GM19238 (cell line): Measurements from ENCODE around the gene MRTFA.

Experiments used
- DNase-seq: peaks from one replicate; pipeline ENCODE4 v3.0.0; 2011; ENCODE audit warnings: low spot score; ENCODE audit not compliant: insufficient read length

Gene MRTFA

GRCh38 chr22:40432157-40432556 is 204.4 kb downstream of the MRTFA start:
- no peak for DNase-seq

- DNase-seq, result no peak
Measured at GRCh38 chr22:40430991-40431390, 205.5 kb downstream of the MRTFA start.

GRCh38 chr22:40429481-40429880 is 207.0 kb downstream of the MRTFA start:
- no peak for DNase-seq

- DNase-seq, result no peak
Measured at GRCh38 chr22:40428796-40429195, 207.7 kb downstream of the MRTFA start.

DNA sequence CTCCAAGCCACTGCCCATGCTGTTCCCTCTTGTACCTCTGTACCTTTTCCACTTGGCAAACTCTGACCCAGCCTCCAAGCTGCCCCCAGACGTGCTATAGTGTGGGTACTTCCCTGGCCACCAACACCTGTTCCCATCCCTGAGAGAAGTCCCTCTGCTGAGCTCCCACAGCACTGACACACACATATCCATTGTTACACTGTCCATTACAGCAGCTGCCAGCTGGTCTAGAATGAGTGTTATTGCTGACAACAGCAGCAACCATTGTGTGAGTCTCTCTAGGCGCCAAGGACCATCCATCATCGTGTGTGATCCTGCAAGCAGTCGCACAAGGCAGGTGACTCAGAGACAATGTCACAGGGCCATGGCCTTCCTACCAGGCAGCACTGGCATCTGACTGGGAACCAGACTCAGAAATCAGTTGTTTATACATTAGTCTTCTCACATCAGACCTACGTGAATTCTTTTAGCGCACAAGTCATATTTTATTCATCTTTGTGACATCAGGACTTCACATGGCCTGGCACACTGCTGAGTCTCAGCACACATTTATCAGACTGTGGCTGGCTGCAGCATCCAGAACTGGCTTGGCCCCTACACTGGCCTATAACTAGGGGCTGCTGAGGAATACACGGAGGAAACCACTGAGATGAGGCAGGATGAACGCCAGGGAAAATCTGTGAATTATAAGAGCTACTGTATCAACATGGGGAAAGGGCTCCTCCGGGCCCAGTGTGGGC is 209.8 kb downstream of the MRTFA start:
- no peak for DNase-seq

GRCh38 chr22:40425082-40425481 is 211.4 kb downstream of the MRTFA start:
- DNase-seq, result no peak

GRCh38 chr22:40423882-40424640 is 212.5 kb downstream of the MRTFA start:
- no peak for DNase-seq

- DNase-seq, result no peak
Measured at GRCh38 chr22:40423310-40423688, 213.2 kb downstream of the MRTFA start.

DNA sequence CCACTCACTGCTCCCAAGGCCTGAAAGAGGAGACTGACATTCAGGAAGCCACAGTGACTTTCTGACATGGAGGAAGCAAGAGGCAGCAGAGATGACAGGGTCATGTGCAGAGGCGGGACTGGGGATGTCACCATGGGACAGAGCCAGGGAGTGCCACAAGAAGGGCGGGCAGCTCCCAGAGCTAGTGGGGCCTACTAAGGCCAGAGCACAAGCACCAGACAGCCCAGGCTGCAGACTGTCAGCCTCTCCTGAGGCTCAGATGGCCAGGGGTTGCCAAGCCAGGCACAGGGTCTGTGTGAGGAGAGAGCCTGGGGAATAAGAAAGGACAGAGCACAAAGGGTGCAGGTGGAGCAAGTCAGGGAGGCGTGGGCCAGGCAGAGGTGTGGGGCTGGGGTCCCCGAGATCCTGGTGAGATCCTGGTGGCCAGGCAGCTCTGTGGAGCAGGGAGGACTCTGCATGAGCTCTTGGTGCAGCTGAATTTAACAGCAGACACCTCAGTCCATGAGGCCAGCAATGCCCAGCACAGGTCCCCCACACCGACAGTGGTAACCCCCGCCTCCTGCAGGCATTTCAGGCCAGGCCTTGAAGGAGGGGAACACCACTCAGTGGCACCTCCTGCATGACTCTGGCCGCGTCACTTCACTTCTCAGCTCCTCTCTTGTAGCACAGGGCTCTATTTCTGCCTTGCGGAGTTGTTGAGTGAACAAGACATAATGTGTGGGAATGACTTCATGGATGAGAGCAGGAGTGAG is 213.8 kb downstream of the MRTFA start:
- DNase-seq, result no peak

DNA sequence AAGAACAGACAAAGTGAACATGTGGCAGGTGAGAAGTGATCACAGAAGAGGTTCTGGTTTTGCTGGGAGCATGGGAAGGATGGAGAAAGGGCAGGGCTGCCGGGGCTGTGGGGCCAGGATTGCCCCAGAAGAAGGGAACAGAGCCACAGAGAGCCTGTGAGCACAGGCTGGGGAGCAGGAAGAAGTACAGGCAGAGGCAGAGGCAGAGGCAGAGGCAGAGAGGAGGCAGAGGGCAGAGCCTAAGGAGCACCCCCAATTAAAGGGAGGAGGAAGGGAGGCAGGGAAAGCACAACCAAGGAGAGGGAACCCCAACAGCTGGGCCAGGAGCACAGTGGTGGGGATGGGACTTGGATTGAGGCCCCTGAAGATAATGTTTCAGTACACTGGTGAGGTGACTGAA is 214.6 kb downstream of the MRTFA start:
- DNase-seq, result no peak

GRCh38 chr22:40421082-40421350 is 215.5 kb downstream of the MRTFA start:
- DNase-seq, result no peak

- no peak for DNase-seq
Measured at GRCh38 chr22:40420341-40421081, 216.0 kb downstream of the MRTFA start.

GRCh38 chr22:40419718-40420117 is 216.8 kb downstream of the MRTFA start:
- DNase-seq, result no peak

- DNase-seq, result no peak
Measured at GRCh38 chr22:40418366-40419201, 217.9 kb downstream of the MRTFA start.

- DNase-seq, result no peak
Measured at GRCh38 chr22:40417881-40418280, 218.6 kb downstream of the MRTFA start.

DNA sequence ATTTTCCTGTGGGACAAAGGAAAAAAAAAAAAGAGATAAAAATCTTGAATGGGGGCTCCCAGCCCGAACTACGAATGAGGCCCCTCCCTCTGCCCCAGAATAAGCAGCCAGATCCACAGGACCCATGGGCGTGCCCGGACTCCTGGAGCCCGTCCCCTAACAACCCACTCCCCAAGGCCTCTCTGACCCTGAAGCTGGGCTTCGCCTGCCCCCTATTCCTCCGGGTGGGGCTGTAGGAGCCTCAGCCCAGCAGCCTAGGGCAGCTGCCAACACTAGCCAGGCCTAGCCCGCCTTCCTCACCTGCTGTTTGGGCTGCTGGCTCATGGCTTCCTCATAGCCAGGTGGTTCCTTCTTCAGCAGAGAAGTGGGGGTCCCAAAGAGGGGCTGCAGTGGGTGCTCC is 219.5 kb downstream of the MRTFA start:
- DNase-seq, result no peak

DNA sequence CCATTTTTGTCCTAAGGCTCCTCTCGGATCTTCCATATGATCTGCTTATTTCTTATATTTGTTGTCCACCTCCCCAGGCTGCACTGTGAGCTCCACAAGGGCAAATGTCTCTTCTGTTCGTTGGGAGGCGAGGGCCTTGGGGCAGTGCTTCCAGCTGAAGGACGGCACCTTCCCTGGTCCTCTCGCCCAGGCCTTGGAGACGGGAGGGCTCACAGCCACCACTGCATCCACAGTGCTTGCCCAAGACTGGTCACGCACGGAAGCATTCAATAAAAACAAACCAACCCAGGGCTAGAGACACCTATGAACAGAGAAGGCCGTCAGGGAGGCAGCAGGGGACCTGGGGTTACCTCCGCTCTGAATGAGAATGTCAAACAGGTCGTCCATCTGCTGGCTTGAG is 219.9 kb downstream of the MRTFA start:
- DNase-seq, result no peak

- DNase-seq, result no peak
Measured at GRCh38 chr22:40416267-40416570, 220.3 kb downstream of the MRTFA start.

DNA sequence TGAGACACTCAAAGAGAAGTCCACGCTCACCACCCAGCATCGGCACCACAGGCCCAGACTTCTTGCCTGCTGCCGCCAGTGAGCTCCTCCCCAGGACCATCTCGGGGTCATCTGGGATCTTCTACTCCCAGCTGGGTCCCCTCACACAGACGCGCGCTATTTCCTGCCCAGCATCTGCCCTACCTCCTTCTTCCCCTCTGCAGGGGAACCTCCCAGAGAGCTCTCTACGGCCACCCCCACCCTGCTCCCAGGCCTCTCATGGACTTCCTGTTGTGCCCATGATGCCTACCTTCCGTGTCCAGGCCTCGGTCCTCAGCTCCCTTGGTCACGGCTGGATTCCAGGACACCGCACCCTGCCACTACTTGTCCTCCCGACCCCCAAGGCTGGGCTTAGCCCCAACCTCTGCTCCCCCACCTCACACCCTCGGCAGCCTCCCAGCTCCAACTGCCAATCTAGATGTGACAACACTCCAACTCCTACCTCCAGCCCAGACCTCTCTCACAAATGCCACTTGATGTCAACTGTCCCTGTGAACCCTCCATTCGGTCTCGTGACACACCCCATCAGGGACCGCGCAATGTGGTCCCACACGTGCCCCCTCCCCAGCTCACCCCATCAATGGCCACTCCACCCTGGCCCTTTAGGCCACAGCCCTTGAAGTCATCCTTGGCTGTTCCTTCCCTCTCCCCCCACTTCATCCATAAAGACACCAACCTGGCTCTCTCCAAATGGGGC is 220.8 kb downstream of the MRTFA start:
- DNase-seq, result peak; percentile 61

- DNase-seq, result peak; percentile 65
Measured at GRCh38 chr22:40414838-40415505, 221.5 kb downstream of the MRTFA start.
